Large intestine (tissue), 3 donors: ENCODE measurements around the gene GNG8. TPM values are rescaled to one million over a fixed set of nuclear protein-coding genes. Genes with fewer than 3 reads are reported as not detected.

ENCODE experiments used
- DNase-seq, 2 donors: peaks; one replicate each; pipeline versions ENCODE4 v3.0.0 to v3.0.0-alpha.2; 2013
- H3K27ac ChIP-seq: one replicate; pipeline ENCODE4 v1.5.1; 2013; ENCODE audit warnings: low read length
- H3K27me3 ChIP-seq: 2 replicates; pipeline ENCODE4 v1.6.1; 2013; ENCODE audit warnings: low read length; ENCODE audit not compliant: control insufficient read depth, insufficient read depth
- H3K36me3 ChIP-seq: 2 replicates; pipeline ENCODE4 v1.6.1; 2013; ENCODE audit warnings: low read length; ENCODE audit not compliant: control insufficient read depth, insufficient read depth
- H3K4me1 ChIP-seq: one replicate; pipeline ENCODE4 v1.6.1; 2013; ENCODE audit warnings: low read length; ENCODE audit not compliant: control insufficient read depth, insufficient read depth
- H3K4me3 ChIP-seq: one replicate; pipeline ENCODE4 v1.5.1; 2013; ENCODE audit warnings: low read length
- H3K9me3 ChIP-seq: one replicate; pipeline ENCODE4 v1.6.1; 2013; ENCODE audit warnings: mild to moderate bottlenecking, low read depth, low read length, moderate library complexity; ENCODE audit not compliant: control insufficient read depth
- WGBS: methylation state at CpG from one replicate; pipeline ENCODE4 v1.1.5; 2013; ENCODE audit warnings: low lambda C conversion rate; ENCODE audit not compliant: insufficient coverage; 5-methylcytosine and 5-hydroxymethylcytosine counted together
- polyA plus RNA-seq: library from polyadenylated mRNA; unstranded; fragments of 120-200 nt; gene quantifications from one replicate; pipeline ENCODE4 v1.2.1, GENCODE V29; 2013

GNG8 gene
- polyA plus RNA-seq, 1 donor = 4.6 TPM

- Histone ChIP-seq H3K36me3 (no peaks in the 10 kb centered on the region), H3K4me3 (no peak overlapping the region), H3K9me3 (no peaks in the 10 kb centered on the region), H3K4me1 (no peaks in the 10 kb centered on the region), H3K27ac (no peak overlapping the region), H3K27me3 (no peaks in the 10 kb centered on the region)
- no peak for DNase-seq
- no CpG with 5 or more reads among the region's 3 CpGs for WGBS
These were observed 48.1 kb downstream of the GNG8 start for GRCh38 chr19:46587861-46588260.

- no CpG with 5 or more reads among the region's 4 CpGs for WGBS
- Histone ChIP-seq H3K36me3 (no peaks in the 10 kb centered on the region), H3K27me3 (no peaks in the 10 kb centered on the region), H3K4me3 (no peak overlapping the region), H3K4me1 (no peaks in the 10 kb centered on the region), H3K27ac (no peak overlapping the region), H3K9me3 (no peaks in the 10 kb centered on the region)
- no peak for DNase-seq
These were observed 49.7 kb downstream of the GNG8 start for GRCh38 chr19:46586294-46586693.

DNA sequence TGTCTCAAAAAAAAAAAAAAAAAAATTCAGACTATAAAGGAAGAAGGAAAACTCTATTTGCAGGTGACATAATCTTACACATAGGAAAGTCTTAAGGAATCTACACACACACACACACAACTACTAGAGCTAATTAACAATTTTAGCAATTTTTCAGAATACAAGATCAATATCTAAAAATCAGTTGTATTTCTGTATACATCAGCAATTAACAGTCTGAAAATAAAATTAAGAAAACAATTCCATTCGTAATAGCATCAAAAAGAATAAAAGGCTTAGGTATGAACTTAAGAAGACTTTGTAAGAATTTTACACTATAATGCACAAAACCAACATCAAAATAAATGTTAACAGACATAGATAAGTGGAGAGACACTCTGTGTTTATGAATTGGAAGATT is 50.5 kb downstream of the GNG8 start:
- no peaks in the 10 kb centered on the region for H3K27me3 ChIP-seq
- no peak for DNase-seq
- H3K4me3 ChIP-seq = no peak overlapping the region
- H3K4me1 ChIP-seq = no peaks in the 10 kb centered on the region
- no peaks in the 10 kb centered on the region for H3K36me3 ChIP-seq
- H3K9me3 ChIP-seq = no peaks in the 10 kb centered on the region
- H3K27ac ChIP-seq = no peak overlapping the region
- WGBS = 75% methylated on average over 1 of the region's 1 CpG

Other genes with a start within 250 kb of the GNG8 start
- gene CCDC8, start 222.6 kb downstream of the GNG8 start, polyA plus RNA-seq = 44.8 TPM
- gene PNMA8C, start 207.3 kb downstream of the GNG8 start, polyA plus RNA-seq = 1.2 TPM
- 6.0 TPM for gene PNMA8A, start 164.6 kb downstream of the GNG8 start, polyA plus RNA-seq
- 1.7 TPM for gene PNMA8B, start 140.3 kb downstream of the GNG8 start, polyA plus RNA-seq
- 401 TPM for gene CALM3, start 34.9 kb downstream of the GNG8 start, polyA plus RNA-seq
- 4.8 TPM for gene PTGIR, start 11.1 kb downstream of the GNG8 start, polyA plus RNA-seq
- 13.7 TPM for gene DACT3, start 25.0 kb upstream of the GNG8 start, polyA plus RNA-seq
- gene PRKD2, start 80.9 kb upstream of the GNG8 start, polyA plus RNA-seq = 44.5 TPM
- gene FKRP, start 109.9 kb upstream of the GNG8 start, polyA plus RNA-seq = 17.4 TPM
- 68.1 TPM for gene STRN4, start 110.2 kb upstream of the GNG8 start, polyA plus RNA-seq
- gene SLC1A5, start 152.4 kb upstream of the GNG8 start, polyA plus RNA-seq = 84.9 TPM
- 78.8 TPM for gene AP2S1, start 214.6 kb upstream of the GNG8 start, polyA plus RNA-seq
- gene ARHGAP35, start 224.8 kb upstream of the GNG8 start, polyA plus RNA-seq = 42.8 TPM